Stimulated activated naive CD8-positive, alpha-beta T cell treated with anti-CD3 and anti-CD28 coated beads, Interleukin-15, Interleukin-2, amounts not matched to agents 100 U/mL and 50 U/mL, for 24 hours (primary cell): ENCODE measurements around the gene NOTCH3.

Source experiments
- ATAC-seq: fragments of 150-1000 bp; cut with Tn5 transposase; one replicate; pipeline ENCODE4 v1.10.0; 2021
- DNase-seq: peaks from one replicate; pipeline ENCODE4 v3.0.0; 2021

Gene NOTCH3

DNA sequence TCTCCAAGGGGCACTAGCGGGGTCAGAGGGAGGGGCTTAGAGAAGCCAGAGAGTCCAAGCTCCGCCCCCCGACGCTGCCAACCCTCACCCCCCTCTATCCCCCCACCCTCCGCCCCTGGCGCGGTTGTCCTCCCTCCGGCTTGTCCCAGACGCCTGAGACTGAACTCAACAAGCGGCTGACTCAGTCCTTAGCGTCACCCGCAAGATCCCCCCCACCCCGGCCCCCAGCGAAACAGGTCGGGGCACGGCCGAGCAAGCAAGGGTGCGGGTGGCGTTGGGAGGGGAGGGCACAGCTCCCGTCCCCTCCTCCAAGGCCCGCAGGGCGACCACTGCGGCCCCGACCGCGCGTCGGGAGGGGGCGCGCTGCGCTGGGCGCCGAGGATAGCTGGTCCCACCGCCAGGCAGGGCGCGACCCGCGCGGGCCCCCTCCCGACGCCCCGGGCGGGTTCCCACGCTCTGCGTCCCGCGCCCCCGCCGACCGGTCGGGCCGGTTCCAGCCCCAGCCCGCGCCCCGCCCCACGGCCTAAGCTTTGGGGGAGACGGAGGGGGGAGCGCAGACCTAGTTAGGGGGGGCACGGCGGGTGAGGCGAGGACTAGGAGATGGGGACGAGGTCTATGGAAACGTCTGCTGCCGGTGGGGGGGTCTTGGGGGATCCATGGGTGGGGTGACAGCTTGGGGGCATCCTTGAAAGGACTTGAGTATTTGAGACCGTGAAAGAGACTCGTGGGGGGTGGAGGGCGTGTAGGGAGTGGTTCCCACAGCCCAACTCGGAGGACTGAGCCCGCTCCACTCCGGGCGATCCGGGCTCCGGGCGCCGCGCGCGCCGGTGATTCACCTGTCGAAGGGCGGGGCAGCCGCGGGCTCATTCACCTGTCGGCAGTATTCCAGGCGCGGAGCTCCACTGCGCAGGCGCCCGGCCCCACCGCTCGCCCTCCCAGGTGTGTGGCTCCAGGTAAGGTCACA lies 5.1 kb downstream of the NOTCH3 start:
- DNase-seq = peak; percentile 25
- ATAC-seq = peak; percentile 30

DNA sequence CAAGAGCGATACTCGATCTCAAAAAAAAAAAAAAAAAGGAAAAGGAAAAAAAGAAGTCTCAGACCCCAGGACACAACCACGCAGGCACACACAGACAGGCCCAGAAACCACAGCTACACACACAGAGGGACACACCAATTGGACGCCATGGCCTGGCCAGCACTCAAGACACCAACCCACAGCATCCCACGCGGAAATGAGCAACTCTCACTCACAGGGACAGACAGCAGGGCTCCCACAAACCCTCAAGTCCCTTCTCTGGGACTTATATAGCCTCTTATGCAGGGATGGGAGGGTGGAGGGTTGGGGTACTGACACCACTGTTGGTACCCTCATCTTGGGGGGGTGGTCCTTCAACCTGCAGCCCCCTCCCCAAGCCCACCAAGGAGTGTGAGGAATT lies 5.9 kb downstream of the NOTCH3 start:
- ATAC-seq (no peak), DNase-seq (no peak)

DNA sequence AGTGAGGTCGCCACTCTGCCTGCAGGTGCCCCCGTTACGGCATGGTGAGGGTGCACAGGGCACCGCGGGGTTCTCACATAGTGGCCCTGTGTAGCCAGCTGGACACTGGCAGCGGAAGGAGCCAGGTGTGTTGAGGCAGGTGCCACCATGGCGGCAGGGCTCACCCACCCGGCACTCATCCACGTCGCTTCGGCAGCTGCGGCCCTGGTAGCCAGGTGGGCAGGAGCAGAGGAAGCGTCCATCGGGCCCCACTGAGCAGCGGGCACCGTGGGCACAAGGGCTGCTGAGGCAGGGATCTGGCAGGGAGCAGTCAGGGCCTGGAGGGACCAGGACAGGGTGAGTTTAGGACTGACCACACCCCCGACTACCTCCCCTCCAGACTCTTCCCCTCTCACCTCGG lies 8.8 kb downstream of the NOTCH3 start:
- DNase-seq = no peak
- ATAC-seq = no peak

DNA sequence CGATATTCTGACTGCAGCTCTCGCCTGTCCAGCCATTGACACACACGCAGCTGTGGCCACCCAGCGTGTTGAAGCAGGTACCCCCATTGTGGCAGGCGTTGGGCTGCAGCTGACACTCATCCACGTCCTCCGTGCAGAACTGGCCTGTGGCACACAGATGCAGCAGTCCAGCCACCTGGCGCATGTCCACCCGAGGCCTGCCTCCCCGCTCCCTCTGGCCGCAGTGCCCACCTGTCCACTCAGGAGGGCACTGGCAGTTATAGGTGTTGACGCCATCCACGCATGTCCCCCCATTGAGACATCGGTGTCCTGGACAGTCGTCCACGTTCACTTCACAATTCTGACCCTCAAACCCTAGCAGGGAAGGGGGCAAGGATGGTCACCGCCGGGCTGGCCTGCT lies 9.3 kb downstream of the NOTCH3 start:
- DNase-seq = no peak
- ATAC-seq = no peak

DNA sequence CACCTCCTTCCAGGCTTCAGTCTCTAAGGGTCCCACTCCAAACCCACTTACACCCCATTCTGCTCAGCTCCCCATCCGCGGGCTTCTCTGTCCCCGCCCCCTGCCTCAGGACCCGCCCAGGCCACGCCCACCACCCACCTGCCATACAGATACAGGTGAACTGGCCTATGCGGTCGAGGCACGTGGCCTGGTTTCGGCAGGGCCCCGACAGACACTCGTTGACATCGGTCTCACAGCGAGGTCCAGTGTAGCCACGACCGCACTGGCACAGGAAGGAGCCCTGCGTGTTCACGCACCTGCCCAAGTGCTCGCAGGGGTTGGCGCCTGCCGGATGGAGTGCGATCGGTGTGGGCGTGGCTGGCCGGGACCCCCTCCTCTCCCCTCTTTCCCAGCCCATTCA lies 11.9 kb downstream of the NOTCH3 start:
- DNase-seq = no peak
- no peak for ATAC-seq

DNA sequence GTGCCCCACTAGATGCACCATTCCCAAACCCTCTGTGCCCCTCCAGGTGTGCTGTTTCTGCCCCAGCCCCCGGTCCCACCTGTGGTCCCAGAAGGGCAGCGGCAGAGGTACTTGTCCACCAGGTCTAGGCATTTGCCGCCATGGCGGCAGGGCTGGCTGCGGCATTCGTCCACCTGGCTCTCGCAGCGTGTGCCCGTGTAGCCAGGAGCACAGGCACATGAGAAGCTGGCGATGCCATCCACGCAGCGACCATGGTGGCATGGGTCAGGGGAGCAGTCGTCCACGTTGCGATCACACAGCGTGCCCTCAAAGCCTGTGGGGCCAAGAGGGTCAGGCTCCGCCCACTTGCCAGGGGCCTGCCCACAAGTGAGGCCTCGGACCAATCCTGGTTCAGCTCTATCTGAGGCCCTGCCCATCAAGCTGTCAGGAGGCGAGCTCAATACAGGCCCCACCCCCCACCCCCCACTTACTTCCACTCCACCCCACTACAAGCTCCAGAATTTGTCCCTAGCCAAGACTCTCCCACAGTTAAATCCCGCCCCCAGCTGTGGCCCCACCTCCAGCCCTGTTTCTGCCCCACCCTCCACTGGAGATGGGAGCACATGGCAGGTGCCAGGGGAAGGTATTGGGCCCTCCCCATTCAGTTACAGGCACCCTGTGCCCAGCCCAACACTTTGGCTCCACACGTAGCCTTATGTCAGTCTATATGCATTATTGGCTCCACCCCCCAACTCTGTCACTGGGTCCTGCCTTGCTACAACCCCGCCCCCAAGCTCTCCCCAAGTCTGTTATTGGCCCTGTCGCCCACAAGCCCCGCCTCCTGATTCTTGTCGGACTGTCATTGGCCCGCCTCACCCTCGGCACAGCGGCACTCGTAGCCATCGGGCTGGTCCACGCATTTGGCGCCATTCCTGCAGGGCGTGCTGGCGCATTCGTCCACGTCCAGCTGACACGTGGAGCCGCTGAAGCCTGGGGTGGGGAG lies 13.5 kb downstream of the NOTCH3 start:
- DNase-seq (no peak), ATAC-seq (no peak)

DNA sequence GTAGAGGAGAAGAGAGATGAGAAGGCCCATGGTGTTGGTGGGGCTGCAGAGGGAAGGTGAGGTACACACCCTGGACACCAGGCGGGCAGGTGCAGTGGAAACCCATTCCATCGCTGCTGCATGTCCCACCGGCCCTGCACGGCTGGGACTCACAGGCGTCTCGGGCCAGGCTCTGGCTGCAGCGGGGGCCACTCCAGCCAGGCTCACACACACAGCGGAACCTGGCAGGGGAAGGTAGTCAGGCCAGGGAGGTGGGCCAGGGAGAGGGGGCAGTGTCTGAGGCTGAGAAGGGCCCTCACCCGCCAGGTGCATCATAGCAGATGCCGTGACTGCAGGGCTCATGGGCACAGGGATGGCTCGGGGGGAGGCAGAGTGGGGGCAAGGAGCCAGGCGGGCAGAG lies 15.6 kb downstream of the NOTCH3 start:
- DNase-seq = no peak
- no peak for ATAC-seq

DNA sequence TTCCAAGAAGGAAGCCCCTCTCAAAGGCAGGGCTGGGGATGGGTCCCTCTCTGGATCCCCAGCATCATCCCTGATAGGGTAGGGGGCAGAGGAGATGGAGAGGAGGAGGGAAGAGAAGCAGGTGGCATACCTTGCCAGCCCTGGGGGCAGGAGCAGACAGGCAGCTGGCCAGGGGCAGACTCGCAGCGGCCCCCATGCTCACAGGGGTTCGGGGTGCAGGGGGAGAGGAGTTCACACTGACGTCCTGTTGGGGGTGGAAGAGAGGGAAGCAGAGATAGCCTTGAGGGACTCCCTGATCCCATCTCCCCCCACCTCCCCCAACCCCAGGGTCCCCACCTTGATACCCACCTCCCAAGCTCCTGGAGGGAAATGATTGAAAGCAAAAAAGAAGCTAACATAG lies 16.0 kb downstream of the NOTCH3 start:
- no peak for ATAC-seq
- no peak for DNase-seq

DNA sequence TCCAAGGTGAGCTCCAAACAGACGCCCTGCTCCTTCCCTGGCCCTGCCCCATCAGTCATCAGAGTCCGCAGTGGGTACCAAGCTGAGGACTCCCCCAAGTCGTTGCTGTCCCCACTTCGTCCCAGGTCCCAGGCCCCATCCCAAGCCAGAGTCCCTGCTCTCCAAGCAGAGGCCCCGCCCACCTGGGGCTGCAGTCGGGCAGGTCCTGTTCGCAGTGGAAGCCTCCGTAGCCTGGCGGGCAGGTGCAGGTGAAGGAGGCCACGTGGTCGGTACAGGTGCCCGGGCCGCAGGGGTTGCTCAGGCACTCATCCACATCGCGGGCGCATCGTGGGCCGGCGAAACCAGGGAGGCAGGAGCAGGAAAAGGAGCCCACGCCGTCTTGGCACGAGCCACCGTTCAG lies 19.4 kb downstream of the NOTCH3 start:
- no peak for ATAC-seq
- no peak for DNase-seq

DNA sequence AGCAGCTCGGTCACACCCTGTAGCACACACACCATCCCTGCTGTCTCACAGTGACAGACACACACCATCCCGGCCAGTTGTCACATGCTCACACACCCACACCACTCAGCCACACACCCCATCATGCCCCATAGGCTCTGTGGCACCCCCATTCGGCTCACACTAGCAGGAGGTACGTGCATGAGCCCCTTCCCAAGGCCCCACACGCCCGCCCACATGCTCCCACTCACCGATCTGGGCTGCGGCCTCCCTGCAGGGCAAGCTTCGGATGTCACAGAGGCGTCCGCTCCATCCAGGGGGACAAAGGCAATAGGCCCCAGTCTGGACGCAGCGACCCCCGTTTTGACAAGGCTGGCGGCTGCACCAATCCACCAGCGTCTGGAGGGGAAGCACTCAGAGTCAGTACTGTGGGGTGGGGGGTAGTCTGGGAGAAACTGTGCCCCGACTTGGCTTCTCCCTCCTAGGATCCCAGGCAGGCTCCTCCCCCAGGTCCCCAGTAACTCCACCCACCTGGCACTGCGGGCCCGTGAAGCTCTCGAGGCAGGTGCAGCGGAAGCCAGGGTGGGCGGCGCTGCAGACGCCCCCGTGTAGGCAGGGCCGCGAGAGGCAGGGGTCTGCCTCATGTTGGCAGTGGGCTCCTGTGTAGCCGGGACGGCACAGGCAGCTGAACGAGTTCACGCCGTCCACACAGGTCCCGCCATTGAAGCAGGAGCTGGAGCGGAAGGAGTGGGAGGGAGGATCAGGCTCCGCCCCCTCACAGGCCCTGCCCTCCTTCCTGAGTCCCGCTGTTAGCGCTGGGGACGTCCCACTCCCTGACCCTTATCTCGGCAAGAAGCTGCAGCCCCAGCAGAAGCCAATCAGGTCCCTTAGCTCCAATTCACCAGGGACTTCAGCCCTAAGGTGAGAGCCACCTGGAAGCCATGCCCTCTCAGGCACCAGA lies 20.1 kb downstream of the NOTCH3 start:
- no peak for DNase-seq
- ATAC-seq = no peak

DNA sequence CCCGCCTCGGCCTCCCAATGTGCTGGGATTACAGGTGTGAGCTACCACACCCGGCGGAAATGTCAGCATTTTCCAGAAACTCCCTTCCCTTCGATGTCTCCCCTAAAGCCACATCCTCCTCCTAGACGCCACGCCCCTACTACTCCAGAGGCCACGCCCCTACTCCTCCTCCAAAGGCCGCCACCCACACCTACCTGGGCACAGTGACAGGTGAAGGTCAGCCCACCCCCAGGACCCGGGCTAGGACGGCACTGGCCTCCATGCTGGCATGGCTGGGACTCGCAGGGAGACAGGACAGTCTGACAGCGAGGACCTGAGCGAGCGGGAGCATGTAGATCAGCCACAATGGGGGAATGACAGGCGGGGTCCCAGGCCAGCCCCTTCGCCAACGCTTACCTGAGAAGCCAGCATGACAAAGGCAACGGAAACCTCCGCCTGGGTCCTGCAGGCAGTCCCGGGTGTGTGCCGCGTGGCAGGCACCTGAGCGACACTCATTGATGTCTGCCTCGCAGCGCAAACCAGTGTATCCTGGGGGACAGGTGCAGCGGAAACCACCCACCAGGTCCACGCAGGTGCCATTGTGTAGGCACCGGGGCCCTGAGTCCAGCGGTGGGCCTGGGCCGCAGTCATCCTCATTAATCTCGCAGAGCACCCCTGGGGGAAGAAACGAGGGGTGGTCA lies 22.0 kb downstream of the NOTCH3 start:
- ATAC-seq (no peak), DNase-seq (no peak)

DNA sequence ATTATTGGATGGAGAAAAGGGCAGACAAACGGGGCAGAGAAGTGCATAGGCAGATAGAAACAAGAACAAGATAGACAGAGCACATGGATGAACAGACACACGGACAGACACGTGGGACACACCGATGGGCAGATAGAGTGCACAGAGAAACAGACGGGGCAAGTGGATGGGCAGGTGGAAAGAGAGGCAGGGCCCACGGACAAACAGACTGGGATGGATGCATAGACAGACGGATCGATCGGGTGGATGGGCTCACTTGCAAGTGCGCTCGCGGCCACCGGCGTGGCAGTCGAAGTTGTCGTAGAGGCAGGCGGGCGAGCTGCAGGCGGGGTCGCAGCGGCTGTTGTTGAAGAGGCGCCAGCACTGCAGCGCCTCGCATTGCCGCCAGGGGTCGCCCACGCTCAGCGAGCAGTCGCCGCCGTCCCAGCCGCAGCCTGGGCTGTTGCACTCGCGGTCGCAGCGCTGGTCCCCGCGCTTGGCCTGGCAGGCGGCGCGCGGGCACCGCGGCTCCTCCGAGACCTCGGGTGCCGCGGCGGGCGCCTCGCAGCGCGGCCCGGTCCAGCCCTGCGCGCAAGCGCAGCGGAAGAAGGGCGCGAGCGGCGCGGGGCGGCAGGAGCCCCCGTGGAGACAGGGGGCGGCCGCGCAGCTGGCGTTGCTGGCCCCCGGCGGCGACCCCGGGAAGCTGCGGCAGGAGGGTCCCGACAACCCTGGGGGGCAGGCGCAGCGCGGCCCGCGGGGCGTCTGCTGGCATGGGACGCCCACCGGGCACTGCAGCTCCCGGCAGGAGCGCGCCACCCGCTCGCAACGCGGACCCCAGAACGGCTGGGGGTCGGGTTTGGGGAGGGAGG lies 23.3 kb downstream of the NOTCH3 start:
- DNase-seq = peak; percentile 89
- peak; percentile 90 for ATAC-seq

DNA sequence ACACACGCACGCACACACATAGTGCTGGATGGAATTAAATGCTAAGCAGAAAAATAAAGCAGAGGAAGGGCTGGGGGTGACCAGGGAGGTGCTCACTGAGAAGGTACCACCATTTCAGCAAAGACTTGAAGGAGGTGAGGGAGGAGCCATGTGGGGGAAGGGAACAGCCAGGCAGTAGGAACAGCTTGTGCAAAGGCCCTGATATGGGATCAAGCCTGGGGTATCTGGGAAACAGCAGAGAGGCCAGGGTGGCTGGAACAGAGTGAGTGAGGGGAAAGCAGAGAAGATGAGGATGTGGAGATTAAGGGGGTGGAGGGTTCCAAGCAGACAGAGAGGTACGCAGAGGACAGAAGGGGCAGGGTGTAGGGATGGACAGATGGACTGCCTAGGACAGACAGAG lies 25.2 kb downstream of the NOTCH3 start:
- ATAC-seq (no peak), DNase-seq (no peak)

DNA sequence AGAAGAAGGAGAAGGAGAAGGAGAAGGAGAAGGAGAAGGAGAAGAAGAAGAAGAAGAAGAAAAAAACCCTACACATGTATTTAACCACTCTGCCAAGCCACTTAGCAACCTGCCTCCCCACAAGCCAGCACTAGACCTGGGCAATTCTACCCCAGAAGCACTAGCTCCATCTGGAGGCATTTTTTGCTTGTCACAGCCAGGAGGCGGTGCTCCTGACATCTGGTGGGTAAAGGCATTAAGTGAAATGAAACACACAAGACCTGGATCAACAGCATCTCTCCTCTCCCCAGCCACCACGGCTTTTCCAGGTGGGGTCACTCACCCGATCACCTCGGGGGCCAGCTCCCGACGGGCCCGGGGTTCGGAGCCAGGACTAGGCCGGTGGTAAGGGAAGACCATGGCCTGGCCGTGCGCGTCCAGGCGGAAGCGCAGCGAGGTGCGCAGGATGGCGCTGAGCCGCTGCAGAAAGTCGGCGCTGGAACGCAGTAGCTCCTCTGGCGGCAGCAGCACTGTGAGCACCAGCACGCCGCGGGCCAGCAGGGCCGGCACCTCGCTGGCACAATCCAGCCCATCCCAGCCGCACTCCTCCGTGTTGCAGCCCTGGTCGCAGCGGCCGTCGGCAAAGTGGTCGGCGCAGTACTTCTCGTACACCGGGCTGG lies 26.9 kb downstream of the NOTCH3 start:
- ATAC-seq = no peak
- DNase-seq = no peak

DNA sequence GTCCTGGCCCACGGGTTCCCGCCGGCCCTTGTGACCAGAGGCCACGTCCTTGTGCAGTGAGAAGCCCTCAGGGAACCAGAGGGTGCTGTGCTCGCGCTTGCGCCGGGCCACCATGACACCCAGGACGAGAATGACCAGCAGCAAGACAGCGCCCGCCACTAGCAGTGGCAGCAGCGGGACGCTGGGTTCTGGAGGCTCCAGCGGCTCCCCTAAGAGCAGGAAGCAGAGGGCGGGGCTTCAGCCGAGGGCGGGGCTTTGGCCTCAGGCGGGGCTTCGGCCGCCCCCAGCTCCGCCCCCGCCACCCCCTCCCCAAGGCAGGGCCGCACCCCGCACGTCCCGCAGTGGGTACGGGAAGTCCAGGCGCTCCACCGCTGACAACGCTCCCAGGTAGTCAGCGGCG lies 30.4 kb downstream of the NOTCH3 start:
- ATAC-seq = no peak
- DNase-seq = no peak

DNA sequence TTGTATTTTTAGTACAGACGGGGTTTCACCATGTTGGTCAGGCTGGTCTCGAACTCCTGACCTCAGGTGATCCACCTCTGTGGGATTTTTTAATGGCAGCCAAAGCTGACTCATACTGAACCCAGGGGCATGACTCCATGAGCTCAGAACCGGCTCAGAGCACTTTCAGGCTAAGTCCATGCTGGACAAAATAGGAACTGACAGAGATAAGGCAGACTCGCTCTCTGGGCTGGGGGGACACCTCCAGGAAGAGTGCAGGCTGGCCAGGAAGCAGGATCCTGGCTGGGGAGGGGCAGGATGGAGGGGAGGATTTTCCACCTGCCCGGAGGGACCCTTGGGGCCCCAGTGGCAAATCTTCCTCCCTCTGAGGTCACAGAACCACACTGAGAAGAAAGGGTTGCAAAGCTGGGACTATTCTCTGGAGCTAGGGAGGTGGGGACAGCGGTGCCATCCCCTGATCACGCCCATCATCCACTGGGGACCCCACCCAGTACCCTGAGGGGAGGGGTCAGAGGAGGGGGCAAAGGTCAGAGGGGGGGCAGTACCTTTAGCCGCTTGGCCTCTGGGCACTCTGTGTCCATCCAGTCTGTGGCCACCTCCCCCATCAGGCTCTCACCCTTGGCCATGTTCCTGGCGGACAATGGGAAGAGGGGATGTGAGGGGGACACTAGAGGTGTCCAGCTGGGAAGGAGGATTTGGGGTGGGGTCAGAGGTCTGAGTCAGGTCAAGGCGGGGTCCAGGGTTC lies 31.1 kb downstream of the NOTCH3 start:
- DNase-seq (no peak), ATAC-seq (no peak)

DNA sequence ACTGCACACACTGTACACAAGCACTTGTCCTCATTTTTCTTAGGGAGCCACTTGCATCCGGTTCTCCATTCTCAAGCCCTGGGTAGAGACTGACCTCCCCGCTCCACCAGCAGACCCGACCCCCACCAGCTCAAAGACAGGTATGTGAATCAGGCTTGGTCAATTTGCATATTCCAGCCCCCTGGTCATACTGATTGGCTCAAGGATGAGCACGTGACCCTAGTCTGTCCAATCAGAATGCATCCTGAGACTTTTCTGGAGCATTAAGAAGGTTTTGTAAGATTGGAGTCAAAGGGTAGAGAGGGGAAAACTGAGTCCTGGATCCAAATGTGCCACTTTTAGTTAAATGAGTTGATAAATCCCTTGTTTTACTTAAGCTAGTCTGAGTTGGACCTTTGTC lies 34.1 kb downstream of the NOTCH3 start:
- no peak for ATAC-seq
- no peak for DNase-seq

DNA sequence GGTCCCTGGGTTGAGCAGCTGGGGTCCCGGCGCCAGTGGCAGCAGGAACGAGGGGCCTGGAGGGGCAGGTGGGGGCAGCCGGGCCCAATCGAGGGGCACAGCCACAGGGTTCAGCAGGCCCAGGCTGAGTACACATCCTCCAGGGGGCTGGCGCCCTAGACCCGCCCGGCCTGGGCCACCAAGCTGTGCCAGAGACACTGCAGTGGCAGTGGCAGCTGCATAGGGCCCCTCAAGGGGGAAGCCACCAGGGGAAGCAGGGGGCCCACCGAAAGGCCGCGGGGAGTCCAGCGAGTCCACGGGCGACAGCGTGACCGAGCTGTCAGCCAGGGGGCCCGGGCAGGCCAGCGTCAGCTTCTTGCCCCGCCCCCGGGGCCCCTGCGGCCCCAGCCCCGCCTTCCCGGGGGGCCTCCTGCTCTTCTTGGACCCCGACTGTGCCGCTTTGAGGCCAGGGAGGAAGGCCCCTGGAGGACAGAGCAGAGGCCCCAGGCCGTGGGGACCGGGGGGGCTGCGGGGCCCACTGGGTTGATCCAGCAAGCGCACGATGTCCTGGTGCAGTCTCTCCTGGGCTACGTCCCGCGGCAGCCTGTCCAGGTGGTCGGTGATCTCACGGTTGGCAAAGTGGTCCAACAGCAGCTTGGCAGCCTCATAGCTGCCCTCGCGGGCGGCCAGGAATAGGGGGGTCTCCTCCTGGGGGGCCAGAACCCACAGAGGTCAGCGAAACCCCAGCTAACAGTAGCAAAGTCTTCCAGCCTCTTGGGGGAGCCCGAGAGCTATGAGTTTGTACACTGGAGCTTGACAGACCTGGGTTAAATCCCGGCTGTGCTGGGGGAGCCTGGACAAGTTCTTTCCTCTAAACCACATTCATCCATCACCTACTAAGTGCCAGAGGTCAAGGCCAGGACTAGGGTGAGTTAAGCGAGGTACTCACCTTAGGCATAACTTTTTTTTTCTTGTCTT lies 39.5 kb downstream of the NOTCH3 start:
- DNase-seq (no peak), ATAC-seq (no peak)
